CD14-positive monocyte (primary cell): ENCODE data around the gene CDH3. TPM values are rescaled to one million over a fixed set of nuclear protein-coding genes. Genes with fewer than 3 reads are reported as not detected.

Source experiments
- DNase-seq, 3 donors: peaks; one replicate each; pipeline ENCODE4 v3.0.0-alpha.2; 2011 to 2022
- H2AFZ ChIP-seq: 2 replicates; pipeline ENCODE4 v1.6.0; 2012; ENCODE audit warnings: mild to moderate bottlenecking, low read depth, low read length, inconsistent platforms; ENCODE audit not compliant: insufficient read depth, poor library complexity, severe bottlenecking
- H3K27ac ChIP-seq, 2 donors: 1 replicate in 1 of 2; 2 replicates in 1 of 2; pipeline ENCODE4 v1.5.1; 2012 to 2013; ENCODE audit warnings: low read length in 2 of 2, control low read depth in 1 of 2, inconsistent platforms in 1 of 2, low read depth in 1 of 2, mild to moderate bottlenecking in 1 of 2
- H3K27me3 ChIP-seq, 2 donors: one replicate each; pipeline versions ENCODE4 v1.6.0 to v1.6.1; 2011 to 2013; ENCODE audit warnings: low read length in 2 of 2; ENCODE audit not compliant: control insufficient read depth in 2 of 2, insufficient read depth in 2 of 2
- H3K36me3 ChIP-seq, 2 donors: replicated peaks in 1 of 2; 1 replicate in 1 of 2; 2 replicates in 1 of 2; pipeline versions ENCODE4 v1.5.1 to v1.6.1; 2012 to 2013; ENCODE audit warnings: low read length in 2 of 2, control low read depth in 1 of 2, inconsistent platforms in 1 of 2, mild to moderate bottlenecking in 1 of 2; ENCODE audit not compliant: insufficient read depth in 2 of 2, control insufficient read depth in 1 of 2
- H3K4me1 ChIP-seq, 2 donors: 1 replicate in 1 of 2; 2 replicates in 1 of 2; pipeline versions ENCODE4 v1.5.1 to v1.6.1; 2012 to 2013; ENCODE audit warnings: low read length in 2 of 2, control low read depth in 1 of 2, inconsistent platforms in 1 of 2, mild to moderate bottlenecking in 1 of 2, moderate library complexity in 1 of 2; ENCODE audit not compliant: insufficient read depth in 2 of 2, control insufficient read depth in 1 of 2
- H3K4me2 ChIP-seq: replicated peaks from 2 replicates; pipeline ENCODE3; 2012; ENCODE audit warnings: low read length, moderate library complexity, mild to moderate bottlenecking; ENCODE audit not compliant: poor library complexity, severe bottlenecking; ENCODE audit errors: extremely low read depth
- H3K4me3 ChIP-seq, 3 experiments: fragments of 200-600 bp in 1 of 3; sonication (generic) in 1 of 3; replicated peaks in 1 of 3; 1 replicate in 2 of 3; 2 replicates in 1 of 3; pipeline ENCODE4 v1.5.1; 2011 to 2013; ENCODE audit warnings: low read length in 3 of 3, mild to moderate bottlenecking in 3 of 3, control low read depth in 2 of 3, low read depth in 2 of 3, inconsistent platforms in 1 of 3, moderate library complexity in 1 of 3
- H3K79me2 ChIP-seq: 2 replicates; pipeline ENCODE4 v1.6.0; 2012; ENCODE audit warnings: mild to moderate bottlenecking, control low read depth, inconsistent platforms, low read length, moderate library complexity; ENCODE audit not compliant: insufficient read depth
- H3K9ac ChIP-seq: 2 replicates; pipeline ENCODE4 v1.6.0; 2017; ENCODE audit warnings: low read length, mild to moderate bottlenecking; ENCODE audit not compliant: insufficient read depth, poor library complexity, severe bottlenecking
- H3K9me3 ChIP-seq, 2 donors: replicated peaks in 1 of 2; 1 replicate in 1 of 2; 2 replicates in 1 of 2; pipeline versions ENCODE4 v1.5.1 to v1.6.1; 2012 to 2013; ENCODE audit warnings: low read length in 2 of 2, control low read depth in 1 of 2; ENCODE audit not compliant: control insufficient read depth in 1 of 2, insufficient read depth in 1 of 2
- H4K20me1 ChIP-seq: 2 replicates; pipeline ENCODE4 v1.6.0; 2012; ENCODE audit warnings: mild to moderate bottlenecking, low read length, control low read depth, moderate library complexity; ENCODE audit not compliant: insufficient read depth
- H3K27ac Mint-ChIP-seq, 7 donors: one replicate each; pipeline ENCODE4 v1.8.0; 2020; ENCODE audit warnings: mild to moderate bottlenecking in 7 of 7, mixed read lengths in 7 of 7, moderate library complexity in 6 of 7, inconsistent platforms in 2 of 7
- H3K27me3 Mint-ChIP-seq, 3 donors: one replicate each; pipeline ENCODE4 v1.8.0; 2021 to 2022; ENCODE audit warnings: low read depth in 3 of 3, mild to moderate bottlenecking in 3 of 3, mixed read lengths in 3 of 3, moderate library complexity in 3 of 3, inconsistent platforms in 1 of 3
- H3K36me3 Mint-ChIP-seq, 2 donors: one replicate each; pipeline ENCODE4 v1.8.0; 2020; ENCODE audit warnings: mixed read lengths in 2 of 2, inconsistent platforms in 1 of 2, mild to moderate bottlenecking in 1 of 2
- H3K4me1 Mint-ChIP-seq: one replicate; pipeline ENCODE4 v1.8.0; 2020; ENCODE audit warnings: mild to moderate bottlenecking, mixed read lengths
- H3K4me3 Mint-ChIP-seq, 2 donors: one replicate each; pipeline ENCODE4 v1.8.0; 2020; ENCODE audit warnings: mild to moderate bottlenecking in 2 of 2, mixed read lengths in 2 of 2, moderate library complexity in 1 of 2
- H3K9me3 Mint-ChIP-seq, 7 donors: one replicate each; pipeline ENCODE4 v1.8.0; 2020 to 2022; ENCODE audit warnings: mixed read lengths in 7 of 7, mild to moderate bottlenecking in 6 of 7, moderate library complexity in 6 of 7, inconsistent platforms in 2 of 7
- CTCF ChIP-seq: fragments of 200-600 bp; IDR thresholded peaks from one replicate; pipeline ENCODE4 v1.8.0; 2022; ENCODE audit warnings: antibody characterized with exemption, mild to moderate bottlenecking
- WGBS: methylation state at CpG from one replicate; pipeline ENCODE4 v1.1.5; 2013; ENCODE audit warnings: missing lambda C conversion rate; ENCODE audit not compliant: insufficient coverage; 5-methylcytosine and 5-hydroxymethylcytosine counted together
- intact Hi-C, 2 donors: fragments of 100-400 bp; cut with micrococcal nuclease; formaldehyde crosslinking; loops; one replicate each; pipeline versions ENCODE4 v1.15.0 to v1.15.1; 2023
- polyA plus RNA-seq, 3 donors: library from polyadenylated mRNA; depleted of rRNA in 1 of 3; unstranded in 2 of 3; stranded (reverse) in 1 of 3; fragments of 300-500 nt in 2 of 3; fragments of >200 nt in 1 of 3; fragmentation: Illumina TruSeq in 2 of 3; gene quantifications; 1 replicate in 2 of 3; 2 replicates in 1 of 3; pipeline ENCODE4 v1.2.3, GENCODE V29; 2012 to 2021

The CDH3 gene
- polyA plus RNA-seq, 3 donors = not detected

- no peak overlapping the region for H3K4me3 ChIP-seq
- no peaks in the 10 kb centered on the region for H3K4me1 ChIP-seq
- no CpG with 5 or more reads among the region's 3 CpGs for WGBS
- no peaks in the 10 kb centered on the region for H4K20me1 ChIP-seq
- no peaks in the 10 kb centered on the region for H3K27me3 ChIP-seq
- Mint-ChIP-seq H3K4me1 (no peaks in the 10 kb centered on the region), H3K9me3 (peaks cover 5 to 29% (median 22%) of the 10 kb centered on the region in 7 donors), H3K4me3 (no peak overlapping the region), H3K27ac (no peak overlapping the region), H3K36me3 (no peaks in the 10 kb centered on the region), H3K27me3 (peaks cover 2 to 6% (median 6%) of the 10 kb centered on the region in 3 donors)
- intact Hi-C loops = no loop called here
- no peaks in the 10 kb centered on the region for H3K79me2 ChIP-seq
- TF ChIP-seq CTCF = no peak
- H3K9ac ChIP-seq = no peak overlapping the region
- no peak overlapping the region for H2AFZ ChIP-seq
- no peak for DNase-seq
- no peak overlapping the region for H3K27ac ChIP-seq
- peaks cover 7 to 8% of the 10 kb centered on the region in 2 donors for H3K9me3 ChIP-seq
- no peak overlapping the region for H3K4me2 ChIP-seq
- no peaks in the 10 kb centered on the region for H3K36me3 ChIP-seq
Observed at GRCh38 chr16:68612996-68613395, 32.1 kb upstream of the CDH3 start.

- Histone ChIP-seq H3K4me3 (no peak overlapping the region), H3K4me2 (no peak overlapping the region), H3K27ac (no peak overlapping the region), H3K27me3 (no peaks in the 10 kb centered on the region), H3K36me3 (no peaks in the 10 kb centered on the region), H3K4me1 (no peaks in the 10 kb centered on the region), H3K79me2 (no peaks in the 10 kb centered on the region), H2AFZ (no peak overlapping the region), H3K9me3 (peaks cover 7 to 13% of the 10 kb centered on the region in 2 donors), H3K9ac (no peak overlapping the region), H4K20me1 (no peaks in the 10 kb centered on the region)
- no peak for TF ChIP-seq CTCF
- intact Hi-C loops = no loop called here
- no peak for DNase-seq
- 87% methylated on average over 5 of the region's 7 CpGs for WGBS
- Mint-ChIP-seq H3K4me1 (no peaks in the 10 kb centered on the region), H3K27me3 (peaks cover 3 to 7% (median 7%) of the 10 kb centered on the region in 3 donors), H3K27ac (no peak overlapping the region), H3K4me3 (no peak overlapping the region), H3K36me3 (no peaks in the 10 kb centered on the region), H3K9me3 (peaks cover 0 to 24% (median 14%) of the 10 kb centered on the region in 7 donors)
Observed at GRCh38 chr16:68617734-68618133, 27.4 kb upstream of the CDH3 start.
